ENCODE data around the gene SOX12. TPM values are rescaled to one million over a fixed set of nuclear protein-coding genes. Genes with fewer than 3 reads are reported as not detected.
A peak's percentile ranks its signal among the peaks of the same experiment; 100 is the strongest.

The SOX12 gene
- total RNA-seq, 4 donors from 2014 or later: 0.15 to 1.4 (median 0.65) TPM

- Histone ChIP-seq H3K4me3 (no peak overlapping the region), H3K9me3 (no peaks in the 10 kb centered on the region), H3K27ac (no peak overlapping the region), H3K4me1 (peaks cover 15% of the 10 kb centered on the region in 2 donors), H3K36me3 (no peaks in the 10 kb centered on the region), H3K27me3 (no peaks in the 10 kb centered on the region)
- no peak for DNase-seq
- TF ChIP-seq CTCF (IDR thresholded peaks at IDR 0.05 in 4 of 5, conservative IDR thresholded peaks at IDR 0.05 in 1 of 5) (no peak), POLR2A (IDR thresholded peaks at IDR 0.05) (no peak)
- intact Hi-C loops (cut with DNase I; ENCODE audit: low total_unique reads) (no loop called here), in situ Hi-C loops (cut with MboI; ENCODE audit: low sequenced_read_pairs in 4 of 4) (no loop called here)
- no peak for ATAC-seq
Observed at GRCh38 chr20:367486-367887, 42.1 kb downstream of the SOX12 start.

GRCh38 chr20:368915-369314, 43.6 kb downstream of the SOX12 start:
- H3K36me3 ChIP-seq: no peaks in the 10 kb centered on the region
- H3K4me1 ChIP-seq: peaks cover 15 to 17% of the 10 kb centered on the region in 2 donors
- H3K9me3 ChIP-seq: no peaks in the 10 kb centered on the region
- TF ChIP-seq POLR2A (IDR thresholded peaks at IDR 0.05) (no peak), CTCF (IDR thresholded peaks at IDR 0.05 in 4 of 5, conservative IDR thresholded peaks at IDR 0.05 in 1 of 5) (no peak)
- H3K27me3 ChIP-seq: no peaks in the 10 kb centered on the region
- intact Hi-C loops (cut with DNase I; ENCODE audit: low total_unique reads): no loop called here
- no peak overlapping the region for H3K27ac ChIP-seq
- ATAC-seq (no peak), DNase-seq (no peak)
- in situ Hi-C loops (cut with MboI; ENCODE audit: low sequenced_read_pairs in 4 of 4): no loop called here
- no peak overlapping the region for H3K4me3 ChIP-seq

- no peaks in the 10 kb centered on the region for H3K36me3 ChIP-seq
- DNase-seq: no peak
Observed at GRCh38 chr20:370151-370600, 44.8 kb downstream of the SOX12 start.

GRCh38 chr20:370977-371754, 45.8 kb downstream of the SOX12 start:
- Histone ChIP-seq H3K27ac (peak overlapping the region; percentile 66 to 81 (median 71)), H3K36me3 (no peaks in the 10 kb centered on the region), H3K4me3 (no peak overlapping the region), H3K4me1 (peaks cover 15 to 17% of the 10 kb centered on the region in 2 donors), H3K27me3 (no peaks in the 10 kb centered on the region), H3K9me3 (no peaks in the 10 kb centered on the region)
- no peak for TF ChIP-seq POLR2A (IDR thresholded peaks at IDR 0.05)
- no peak for TF ChIP-seq CTCF (IDR thresholded peaks at IDR 0.05 in 4 of 5, conservative IDR thresholded peaks at IDR 0.05 in 1 of 5)
- DNase-seq (no peak), ATAC-seq (peak; percentile 71 to 78)
- in situ Hi-C loops (cut with MboI; ENCODE audit: low sequenced_read_pairs in 4 of 4): no loop called here
- intact Hi-C loops (cut with DNase I; ENCODE audit: low total_unique reads): no loop called here

More at GRCh38 chr20:370151-370600, 44.8 kb downstream of the SOX12 start:
- Histone ChIP-seq H3K9me3 (no peaks in the 10 kb centered on the region), H3K27me3 (no peaks in the 10 kb centered on the region), H3K4me1 (peaks cover 15 to 17% of the 10 kb centered on the region in 2 donors), H3K4me3 (no peak overlapping the region), H3K27ac (no peak overlapping the region)
- intact Hi-C loops (cut with DNase I; ENCODE audit: low total_unique reads): no loop called here
- TF ChIP-seq POLR2A (IDR thresholded peaks at IDR 0.05): no peak
- TF ChIP-seq CTCF (IDR thresholded peaks at IDR 0.05 in 4 of 5, conservative IDR thresholded peaks at IDR 0.05 in 1 of 5): no peak
- in situ Hi-C loops (cut with MboI; ENCODE audit: low sequenced_read_pairs in 4 of 4): no loop called here
- no peak for ATAC-seq
